ENCODE results near the gene CCDC40. TPM values are rescaled to one million over a fixed set of nuclear protein-coding genes. Genes with fewer than 3 reads are reported as not detected.

CCDC40 gene
- total RNA-seq, 1 experiment from 2014 or later, result 7.5 TPM

- H3K9ac ChIP-seq (ENCODE audit: low read length), result no peak overlapping the region
- TF ChIP-seq EZH2 (IDR thresholded peaks at IDR 0.05; ENCODE audit: low read length, unreplicated experiment) (no peak), EZH2phosphoT487 (IDR thresholded peaks at IDR 0.05; ENCODE audit: borderline replicate concordance, low read length) (no peak), CTCF (conservative IDR thresholded peaks at IDR 0.05; ENCODE audit: low read depth, low read length) (no peak)
- H3K4me1 ChIP-seq (ENCODE audit: insufficient read depth, low read length), result peaks cover 8% of the 10 kb centered on the region; the same call in 1 of the 2 replicates
- no peaks in the 10 kb centered on the region for H3K9me3 ChIP-seq (ENCODE audit: low read length)
- DNase-seq (no peak), ATAC-seq (no peak)
- ChIA-PET POLR2A (ENCODE audit: unreplicated experiment) (no interaction called here), CTCF (no interaction called here)
- no peaks in the 10 kb centered on the region for H3K27me3 ChIP-seq (ENCODE audit: low read length)
- no peaks in the 10 kb centered on the region for H4K20me1 ChIP-seq (ENCODE audit: low read length)
- H3K9me2 ChIP-seq (replicated peaks; ENCODE audit: low read length), result no peaks in the 10 kb centered on the region
- no peak overlapping the region for H3K27ac ChIP-seq (ENCODE audit: low read length)
- H2AFZ ChIP-seq (ENCODE audit: low read length), result no peak overlapping the region
- BruUV-seq (replicated peaks), result no TSS peak
- H3F3A ChIP-seq (ENCODE audit: low read length, unreplicated experiment), result no peaks in the 10 kb centered on the region
- intact Hi-C loops (cut with micrococcal nuclease), result no loop called here
- no peak overlapping the region for H3K4me3 ChIP-seq (ENCODE audit: low read length)
- H3K36me3 ChIP-seq (ENCODE audit: low read depth, low read length), result no peaks in the 10 kb centered on the region
- no peaks in the 10 kb centered on the region for H3K79me2 ChIP-seq (ENCODE audit: low read length)
- H3K4me2 ChIP-seq (ENCODE audit: low read length), result no peak overlapping the region
Measured at GRCh38 chr17:80010283-80010858, 26.1 kb upstream of the CCDC40 start.

GRCh38 chr17:80011989-80012555 lies 24.4 kb upstream of the CCDC40 start:
- Histone ChIP-seq H3K79me2 (ENCODE audit: low read length) (no peaks in the 10 kb centered on the region), H2AFZ (ENCODE audit: low read length) (no peak overlapping the region), H3F3A (ENCODE audit: low read length, unreplicated experiment) (no peaks in the 10 kb centered on the region), H3K4me2 (ENCODE audit: low read length) (no peak overlapping the region), H3K9me3 (ENCODE audit: low read length) (no peaks in the 10 kb centered on the region), H3K4me1 (ENCODE audit: insufficient read depth, low read length) (peaks cover 3% of the 10 kb centered on the region; the same call in 1 of the 2 replicates), H3K27me3 (ENCODE audit: low read length) (no peaks in the 10 kb centered on the region), H3K4me3 (ENCODE audit: low read length) (no peak overlapping the region), H4K20me1 (ENCODE audit: low read length) (no peaks in the 10 kb centered on the region), H3K9ac (ENCODE audit: low read length) (no peak overlapping the region), H3K36me3 (ENCODE audit: low read depth, low read length) (no peaks in the 10 kb centered on the region), H3K27ac (ENCODE audit: low read length) (no peak overlapping the region), H3K9me2 (replicated peaks; ENCODE audit: low read length) (no peaks in the 10 kb centered on the region)
- ATAC-seq, result no peak
- ChIA-PET POLR2A (ENCODE audit: unreplicated experiment) (no interaction called here), CTCF (no interaction called here)
- no peak for DNase-seq
- BruUV-seq (replicated peaks), result no TSS peak
- intact Hi-C loops (cut with micrococcal nuclease), result no loop called here
- no peak for TF ChIP-seq EZH2phosphoT487 (IDR thresholded peaks at IDR 0.05; ENCODE audit: borderline replicate concordance, low read length)
- TF ChIP-seq CTCF (conservative IDR thresholded peaks at IDR 0.05; ENCODE audit: low read depth, low read length), result no peak
- no peak for TF ChIP-seq EZH2 (IDR thresholded peaks at IDR 0.05; ENCODE audit: low read length, unreplicated experiment)
